K562 (cell line): ENCODE measurements around the gene SCN4A. TPM values are rescaled to one million over a fixed set of nuclear protein-coding genes. Genes with fewer than 3 reads are reported as not detected.
A peak's percentile ranks its signal among the peaks of the same experiment; 100 is the strongest.

ENCODE experiments used
- ATAC-seq: fragments of 200-7000 bp; cut with Tn5 transposase; 3 replicates; pipeline ENCODE4 v1.9.1; 2020; ENCODE audit warnings: moderate library complexity
- BruUV-seq: library from RNA; stranded (reverse); fragments of 400-500 nt; replicated peaks from 2 replicates; lab custom pipeline; 2021; lab: Mats Ljungman, UMichigan
- CTCF ChIA-PET: fragments of 300-600 bp; formaldehyde crosslinking; extraction: SDS; loops from one replicate; lab custom pipeline; 2021; ENCODE audit warnings: low intra/inter-chr PET ratio; lab: Yijun Ruan, JAX
- POLR2A ChIA-PET: fragments of 300-600, 350-650 bp; sonication (Branson Sonifier 250); formaldehyde crosslinking; extraction: SDS; loops from one replicate; lab custom pipeline; 2021; ENCODE audit warnings: antibody characterized with exemption, inconsistent platforms; lab: Yijun Ruan, JAX
- DNase-seq, 4 experiments: peaks; one replicate each; pipeline versions ENCODE4 v3.0.0 to v3.0.0-alpha.2; 2011 to 2018; ENCODE audit warnings: low spot score in 3 of 4, mixed read lengths in 3 of 4; ENCODE audit errors: extremely low read depth in 1 of 4
- FAIRE-seq: peaks from 2 replicates; lab custom pipeline; 2011; peaks lifted over from hg19 to GRCh38; lab: Jason Lieb, UNC
- H2AFZ ChIP-seq: 2 replicates; pipeline ENCODE4 v1.6.0; 2011; ENCODE audit warnings: low read depth, low read length, control low read depth, inconsistent platforms
- H3K27ac ChIP-seq: fragments of 200-600 bp; 3 replicates; pipeline ENCODE4 v1.8.0; 2011; ENCODE audit warnings: low read depth, mild to moderate bottlenecking, control low read depth, inconsistent platforms, low read length, moderate library complexity, mixed read lengths; ENCODE audit errors: extremely low read depth
- H3K27me3 ChIP-seq, 2 experiments: fragments of 300-600 bp in 1 of 2; 2 replicates in 1 of 2; 3 replicates in 1 of 2; pipeline versions ENCODE4 v1.6.0 to v1.8.0; 2011; ENCODE audit warnings: inconsistent platforms in 2 of 2, low read length in 2 of 2, mild to moderate bottlenecking in 1 of 2, mixed read lengths in 1 of 2, moderate library complexity in 1 of 2; ENCODE audit not compliant: control insufficient read depth in 2 of 2, insufficient read depth in 2 of 2
- H3K36me3 ChIP-seq: fragments of 300-600 bp; 3 replicates; pipeline ENCODE4 v1.8.0; 2011; ENCODE audit warnings: mild to moderate bottlenecking, low read length, inconsistent platforms; ENCODE audit not compliant: control insufficient read depth, insufficient read depth
- H3K4me1 ChIP-seq, 2 experiments: fragments of 200-600 bp in 1 of 2; replicated peaks in 1 of 2; 2 replicates in 1 of 2; 3 replicates in 1 of 2; pipeline versions ENCODE4 v1.5.1 to v1.8.0; 2011; ENCODE audit warnings: inconsistent platforms in 2 of 2, low read length in 2 of 2, mild to moderate bottlenecking in 1 of 2, mixed read lengths in 1 of 2, moderate library complexity in 1 of 2; ENCODE audit not compliant: control insufficient read depth in 2 of 2, insufficient read depth in 2 of 2
- H3K4me2 ChIP-seq: 2 replicates; pipeline ENCODE4 v1.6.1; 2011; ENCODE audit warnings: low read length, control low read depth, inconsistent platforms, mixed read lengths; ENCODE audit not compliant: insufficient read depth
- H3K4me3 ChIP-seq: fragments of 200-600 bp; sonication (generic), shearing (Covaris generic); 2 replicates; pipeline ENCODE4 v1.5.1; 2016; ENCODE audit warnings: control low read depth, inconsistent platforms
- H3K79me2 ChIP-seq: fragments of 200-600 bp; 3 replicates; pipeline ENCODE4 v1.8.0; 2011; ENCODE audit warnings: low read length, inconsistent platforms; ENCODE audit not compliant: control insufficient read depth, insufficient read depth
- H3K9ac ChIP-seq, 2 experiments: 2 replicates each; pipeline versions ENCODE4 v1.6.0 to v1.6.1; 2011; ENCODE audit warnings: low read depth in 2 of 2, low read length in 2 of 2, control low read depth in 1 of 2, inconsistent platforms in 1 of 2, mild to moderate bottlenecking in 1 of 2, mixed read lengths in 1 of 2; ENCODE audit not compliant: insufficient read depth in 1 of 2
- H3K9me1 ChIP-seq: one replicate; pipeline ENCODE4 v1.6.0; 2011; ENCODE audit warnings: inconsistent platforms, mild to moderate bottlenecking, low read length, moderate library complexity; ENCODE audit not compliant: control insufficient read depth, insufficient read depth
- H3K9me3 ChIP-seq: replicated peaks from 2 replicates; pipeline ENCODE4 v1.5.1; 2011; ENCODE audit warnings: low read depth, low read length, inconsistent platforms; ENCODE audit not compliant: control insufficient read depth, insufficient read depth
- H4K20me1 ChIP-seq: replicated peaks from 2 replicates; pipeline ENCODE4 v1.6.1; 2011; ENCODE audit warnings: low read length, inconsistent platforms, mixed read lengths; ENCODE audit not compliant: control insufficient read depth, insufficient read depth
- COPS2 ChIP-seq: fragments of 450-650 bp; conservative IDR thresholded peaks from 2 replicates; pipeline ENCODE4 v1.6.1; 2016; ENCODE audit warnings: mild to moderate bottlenecking, moderate library complexity
- FOSL1 ChIP-seq: fragments of 200-800 bp; sonication (Bioruptor generic); conservative IDR thresholded peaks from 2 replicates; pipeline ENCODE4 v1.6.1; 2016; ENCODE audit warnings: missing genetic modification characterization, missing compliant biosample characterization
- MXI1 ChIP-seq: IDR thresholded peaks from 2 replicates; pipeline ENCODE4 v1.6.1; 2011; ENCODE audit warnings: low read depth, mild to moderate bottlenecking, improper control_type of control experiment, low read length
- NFXL1 ChIP-seq: fragments of 450-650 bp; formaldehyde crosslinking; IDR thresholded peaks from 2 replicates; pipeline ENCODE4 v1.4.0; 2021; ENCODE audit warnings: mild to moderate bottlenecking
- TCF3 ChIP-seq: sonication (generic); formaldehyde crosslinking; IDR thresholded peaks from 2 replicates; pipeline ENCODE4 v1.4.0; 2020; ENCODE audit warnings: mild to moderate bottlenecking, missing genetic modification reagents
- ZFP36 ChIP-seq: fragments of 150-350 bp; IDR thresholded peaks from 2 replicates; pipeline ENCODE4 v1.6.1; 2018; ENCODE audit warnings: low read length, low read depth; ENCODE audit not compliant: partially characterized antibody
- WGBS: fragments of 100-300 bp; shearing (Covaris generic); methylation state at CpG from one replicate; pipeline ENCODE4 v1.1.6; 2016; ENCODE audit warnings: low coverage, mixed read lengths; ENCODE audit not compliant: insufficient coverage; ENCODE audit errors: missing lambda C conversion rate; 5-methylcytosine and 5-hydroxymethylcytosine counted together
- in situ Hi-C: fragments of 300-500 bp; cut with MboI; formaldehyde crosslinking; loops from 4 replicates; pipeline ENCODE4 v1.15.0; 2018; ENCODE audit warnings: inconsistent platforms, mixed read lengths
- intact Hi-C: fragments of 100-400 bp; cut with micrococcal nuclease; formaldehyde crosslinking; loops from 2 replicates; pipeline ENCODE4 v1.14.2; 2022
- polyA plus RNA-seq, 8 experiments: library from polyadenylated mRNA; depleted of rRNA in 4 of 8; stranded (reverse) in 5 of 8; unstranded in 3 of 8; fragments of >200 nt; fragmentation: Nextera tagmentation in 2 of 8; fragmentation: Illumina TruSeq in 1 of 8; extraction: Ambion mirVana in 2 of 8; extraction: Trizol in 1 of 8; gene quantifications; 2 replicates each; pipeline versions ENCODE4 v1.2.1 to v1.2.3, GENCODE V29; 2011 to 2014; ENCODE audit warnings: inconsistent platforms in 1 of 8, missing spikeins in 1 of 8
- total RNA-seq, 7 experiments: library from RNA; depleted of rRNA in 6 of 7; stranded (reverse); fragments of >200 nt in 6 of 7; fragmentation: Illumina TruSeq in 2 of 7; extraction: Trizol in 2 of 7; gene quantifications; 2 replicates each; pipeline versions ENCODE4 v1.2.1 to v1.2.3, GENCODE V29; 2011 to 2021; ENCODE audit warnings: low replicate concordance in 1 of 7

Gene SCN4A
- total and polyA plus RNA-seq, 9 of the 15 experiments (the other 6 are each of a cell fraction or from before 2014, with no cell fraction given): 0.29 to 2.6 (median 1.4) TPM

DNA sequence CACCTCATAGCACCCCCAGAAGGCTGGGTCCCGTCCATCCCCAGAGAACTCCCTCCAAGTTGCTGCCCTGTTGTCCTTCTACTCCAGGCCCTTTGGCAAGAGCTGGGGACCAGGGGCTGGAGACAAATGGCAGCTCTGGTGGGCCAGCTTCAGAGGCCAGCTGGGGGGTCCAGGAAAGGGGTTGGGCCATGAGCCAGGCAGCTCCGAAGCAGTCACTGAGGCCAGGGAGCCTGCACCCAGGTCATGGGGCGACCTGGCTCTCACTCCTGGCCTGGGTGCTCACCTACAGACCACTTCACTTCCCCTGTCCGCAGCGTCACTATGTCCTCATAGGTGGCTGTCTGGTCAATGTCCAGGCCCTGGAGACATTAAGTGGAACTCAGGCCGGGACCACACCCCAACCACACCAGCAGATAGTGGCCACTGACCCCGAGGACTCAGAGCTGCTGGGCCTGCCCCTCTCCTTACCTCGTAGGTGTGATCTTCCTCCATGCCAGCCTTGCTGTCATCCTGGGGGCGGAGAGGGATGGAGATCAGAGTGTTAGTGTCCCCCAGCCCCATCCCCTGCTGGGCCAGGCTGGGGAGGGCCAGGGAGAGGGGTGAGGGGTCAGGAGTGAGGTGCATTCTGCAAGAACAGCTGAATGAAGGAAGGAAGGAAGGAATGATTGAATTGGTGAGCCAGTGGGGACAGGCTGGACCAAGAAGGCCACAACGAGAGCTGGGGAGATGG, 43.6 kb downstream of the SCN4A start:
- POLR2A ChIA-PET: interaction anchor here (0.6 to 1.3 kb wide), 3 partner anchors 10 to 12 kb away, joined by 3 to 6 read pairs (median 4); no protein-coding TSS in a partner anchor
- Histone ChIP-seq H3K27me3 (peaks cover 0 to 9% of the 10 kb centered on the region in 2 experiments; a peak in 2 of 5 replicates), H3K9me3 (no peaks in the 10 kb centered on the region), H3K79me2 (no peaks in the 10 kb centered on the region), H3K9me1 (no peaks in the 10 kb centered on the region), H3K4me3 (no peak overlapping the region), H3K4me1 (peaks cover 0 to 33% of the 10 kb centered on the region in 2 experiments; a peak in 2 of 5 replicates), H3K4me2 (no peak overlapping the region), H2AFZ (no peak overlapping the region), H3K36me3 (no peaks in the 10 kb centered on the region), H4K20me1 (no peaks in the 10 kb centered on the region), H3K27ac (no peak overlapping the region), H3K9ac (no peak overlapping the region; a peak in 1 of 4 replicates)
- in situ Hi-C loops: no loop called here
- DNase-seq (no peak), FAIRE-seq (no peak), ATAC-seq (no peak)
- WGBS: 21% methylated on average over 9 of the region's 10 CpGs
- no TSS peak for BruUV-seq
- CTCF ChIA-PET: no interaction called here
- intact Hi-C loops: no loop called here
- TF ChIP-seq FOSL1 (tag): no peak

DNA sequence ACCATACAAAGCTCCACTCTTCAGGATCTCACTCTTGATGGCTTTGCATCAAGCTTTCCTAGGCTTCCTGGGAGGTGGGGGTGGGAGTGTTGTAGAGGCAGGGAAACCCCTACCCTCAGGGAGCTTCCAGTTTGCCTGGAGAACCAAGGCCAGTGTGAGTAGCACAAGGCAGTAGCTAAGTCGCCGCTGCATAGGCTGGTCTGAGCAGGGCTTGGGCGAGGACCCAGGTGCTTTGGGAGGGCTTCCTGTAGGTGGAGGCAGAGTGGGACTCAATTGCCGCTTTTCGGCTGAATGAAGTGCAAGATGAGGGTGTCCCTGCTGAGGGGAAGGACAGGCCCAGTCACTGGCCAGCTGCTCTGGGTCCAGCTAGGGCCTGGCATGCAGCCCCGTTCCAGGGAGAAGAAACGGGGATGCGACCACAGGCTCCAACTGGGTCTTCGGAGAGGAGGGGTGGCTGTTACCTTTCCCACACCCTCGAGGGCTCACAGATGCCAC, 44.5 kb downstream of the SCN4A start:
- 19% methylated on average over 7 of the region's 10 CpGs for WGBS
- intact Hi-C loops (no loop called here), in situ Hi-C loops (no loop called here)
- BruUV-seq: no TSS peak
- H2AFZ ChIP-seq: no peak overlapping the region
- H3K27me3 ChIP-seq: peaks cover 0 to 9% of the 10 kb centered on the region in 2 experiments; a peak in 2 of 5 replicates
- H3K9me1 ChIP-seq: no peaks in the 10 kb centered on the region
- H4K20me1 ChIP-seq: no peaks in the 10 kb centered on the region
- TF ChIP-seq COPS2 (no peak), NFXL1 (CRISPR knock-in tag) (no peak), ZFP36 (peak; percentile 78), MXI1 (no peak), TCF3 (CRISPR knock-in tag) (no peak)
- ChIA-PET POLR2A (interaction anchor here (0.6 kb wide), 1 partner anchor 13 kb away, joined by 3 read pairs; no protein-coding TSS in a partner anchor), CTCF (no interaction called here)
- ATAC-seq: no peak
- H3K9me3 ChIP-seq: no peaks in the 10 kb centered on the region
- DNase-seq: no peak
- no peaks in the 10 kb centered on the region for H3K79me2 ChIP-seq
- no peak overlapping the region for H3K4me3 ChIP-seq
- no peaks in the 10 kb centered on the region for H3K36me3 ChIP-seq
- H3K9ac ChIP-seq: no peak overlapping the region; a peak in 1 of 4 replicates
- no peak for FAIRE-seq
- H3K4me1 ChIP-seq: peaks cover 0 to 33% of the 10 kb centered on the region in 2 experiments; a peak in 2 of 5 replicates
- H3K27ac ChIP-seq: no peak overlapping the region
- H3K4me2 ChIP-seq: no peak overlapping the region
